Gastrocnemius medialis (tissue), 4 donors: ENCODE results near the gene AGAP2.

Experiments used
- POLR2A ChIP-seq, 2 donors: fragments of 450-650 bp; IDR thresholded peaks; one replicate each; pipeline ENCODE4 v1.6.1; 2017; ENCODE audit warnings: antibody characterized with exemption in 2 of 2, mild to moderate bottlenecking in 2 of 2, moderate library complexity in 2 of 2
- TF ChIP-seq, protein P1 (sequence below), 5 experiments: fragments of 450-650 bp in 3 of 5; fragments of 200-600 bp in 2 of 5; sonication (generic) in 2 of 5; IDR thresholded peaks in 4 of 5; conservative IDR thresholded peaks in 1 of 5; 1 replicate in 4 of 5; 2 replicates in 1 of 5; pipeline ENCODE4 v1.5.1; 2016 to 2019; ENCODE audit warnings: antibody characterized with exemption in 5 of 5, mild to moderate bottlenecking in 3 of 5, moderate library complexity in 3 of 5

DNA sequence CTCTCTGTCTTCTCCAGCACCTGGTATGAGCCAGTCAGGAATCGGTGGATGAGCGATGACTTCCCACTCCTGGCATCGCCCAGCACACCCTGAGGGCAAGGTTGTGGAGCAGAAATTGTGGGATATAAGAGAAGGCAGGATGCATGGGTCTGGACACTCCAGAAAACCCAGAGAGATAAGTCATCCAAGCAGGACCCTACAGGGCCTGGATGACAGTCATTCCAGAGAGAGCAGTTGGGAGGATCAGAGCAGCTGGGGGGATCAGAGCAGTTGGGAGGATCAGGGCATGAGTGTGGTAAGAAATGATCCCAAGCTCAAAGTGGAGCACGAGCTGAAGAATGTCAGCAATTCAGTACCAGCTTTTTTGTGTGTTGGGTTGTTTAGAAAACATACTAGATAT is 4.0 kb downstream of the AGAP2 start:
- TF ChIP-seq POLR2A (IDR thresholded peaks at IDR 0.05) = no peak
- TF ChIP-seq, protein P1, sequence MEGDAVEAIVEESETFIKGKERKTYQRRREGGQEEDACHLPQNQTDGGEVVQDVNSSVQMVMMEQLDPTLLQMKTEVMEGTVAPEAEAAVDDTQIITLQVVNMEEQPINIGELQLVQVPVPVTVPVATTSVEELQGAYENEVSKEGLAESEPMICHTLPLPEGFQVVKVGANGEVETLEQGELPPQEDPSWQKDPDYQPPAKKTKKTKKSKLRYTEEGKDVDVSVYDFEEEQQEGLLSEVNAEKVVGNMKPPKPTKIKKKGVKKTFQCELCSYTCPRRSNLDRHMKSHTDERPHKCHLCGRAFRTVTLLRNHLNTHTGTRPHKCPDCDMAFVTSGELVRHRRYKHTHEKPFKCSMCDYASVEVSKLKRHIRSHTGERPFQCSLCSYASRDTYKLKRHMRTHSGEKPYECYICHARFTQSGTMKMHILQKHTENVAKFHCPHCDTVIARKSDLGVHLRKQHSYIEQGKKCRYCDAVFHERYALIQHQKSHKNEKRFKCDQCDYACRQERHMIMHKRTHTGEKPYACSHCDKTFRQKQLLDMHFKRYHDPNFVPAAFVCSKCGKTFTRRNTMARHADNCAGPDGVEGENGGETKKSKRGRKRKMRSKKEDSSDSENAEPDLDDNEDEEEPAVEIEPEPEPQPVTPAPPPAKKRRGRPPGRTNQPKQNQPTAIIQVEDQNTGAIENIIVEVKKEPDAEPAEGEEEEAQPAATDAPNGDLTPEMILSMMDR (IDR thresholded peaks at IDR 0.05 in 4 of 5, conservative IDR thresholded peaks at IDR 0.05 in 1 of 5) = no peak
